ENCODE results near the gene C1RL. TPM values are rescaled to one million over a fixed set of nuclear protein-coding genes. Genes with fewer than 3 reads are reported as not detected.

The C1RL gene
- total RNA-seq, 2 donors from 2014 or later = 32.5 to 46.4 TPM

DNA sequence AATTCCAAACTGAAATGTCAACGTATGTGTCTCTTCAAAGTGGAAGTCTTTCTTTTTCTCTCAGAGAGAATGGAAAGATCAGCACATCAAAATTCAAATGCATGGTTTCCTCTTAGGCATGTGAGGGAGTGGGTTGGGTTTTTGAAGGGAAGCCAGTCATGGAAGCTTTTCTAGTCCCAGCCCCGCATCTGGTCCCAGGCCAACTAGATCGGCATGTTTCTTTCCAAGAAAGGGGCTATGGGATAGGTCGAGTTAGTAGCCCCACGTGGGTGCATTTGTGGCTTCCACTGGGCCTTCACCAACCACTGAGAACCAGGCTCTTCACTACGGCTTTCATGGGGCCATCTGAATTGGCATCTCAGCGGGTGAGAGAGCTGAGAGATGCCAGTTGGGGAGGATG is 41.9 kb downstream of the C1RL start:
- Mint-ChIP-seq H3K27ac (no peak overlapping the region), H3K4me3 (no peak overlapping the region), H3K4me1 (peaks cover 2% of the 10 kb centered on the region), H3K9me3 (no peaks in the 10 kb centered on the region), H3K27me3 (ENCODE audit: insufficient read depth) (peaks cover 17% of the 10 kb centered on the region), H3K36me3 (ENCODE audit: low read depth) (no peaks in the 10 kb centered on the region)
- no peaks in the 10 kb centered on the region for H3K27me3 ChIP-seq (ENCODE audit: control insufficient read depth, insufficient read depth, low read length, poor library complexity, severe bottlenecking)
- no peak overlapping the region for H3K9ac ChIP-seq (ENCODE audit: extremely low read depth, low read length, poor library complexity, severe bottlenecking)
- H3K9me3 ChIP-seq (ENCODE audit: control insufficient read depth, low read length) = no peaks in the 10 kb centered on the region
- H3K36me3 ChIP-seq (ENCODE audit: control insufficient read depth, insufficient read depth, low read length) = no peaks in the 10 kb centered on the region
- DNase-seq = no peak
- no peak overlapping the region for H3K27ac ChIP-seq (ENCODE audit: low read depth, low read length)
- H3K4me1 ChIP-seq (ENCODE audit: control insufficient read depth, insufficient read depth, low read length) = no peaks in the 10 kb centered on the region
- H3K4me3 ChIP-seq (ENCODE audit: low read length) = no peak overlapping the region
- WGBS, 2 experiments (ENCODE audit: insufficient coverage in 1 of 2, insufficient read length in 1 of 2) = 87 to 93% methylated on average over 5 to 7 of the region's 7 CpGs
- TF ChIP-seq, protein P1, sequence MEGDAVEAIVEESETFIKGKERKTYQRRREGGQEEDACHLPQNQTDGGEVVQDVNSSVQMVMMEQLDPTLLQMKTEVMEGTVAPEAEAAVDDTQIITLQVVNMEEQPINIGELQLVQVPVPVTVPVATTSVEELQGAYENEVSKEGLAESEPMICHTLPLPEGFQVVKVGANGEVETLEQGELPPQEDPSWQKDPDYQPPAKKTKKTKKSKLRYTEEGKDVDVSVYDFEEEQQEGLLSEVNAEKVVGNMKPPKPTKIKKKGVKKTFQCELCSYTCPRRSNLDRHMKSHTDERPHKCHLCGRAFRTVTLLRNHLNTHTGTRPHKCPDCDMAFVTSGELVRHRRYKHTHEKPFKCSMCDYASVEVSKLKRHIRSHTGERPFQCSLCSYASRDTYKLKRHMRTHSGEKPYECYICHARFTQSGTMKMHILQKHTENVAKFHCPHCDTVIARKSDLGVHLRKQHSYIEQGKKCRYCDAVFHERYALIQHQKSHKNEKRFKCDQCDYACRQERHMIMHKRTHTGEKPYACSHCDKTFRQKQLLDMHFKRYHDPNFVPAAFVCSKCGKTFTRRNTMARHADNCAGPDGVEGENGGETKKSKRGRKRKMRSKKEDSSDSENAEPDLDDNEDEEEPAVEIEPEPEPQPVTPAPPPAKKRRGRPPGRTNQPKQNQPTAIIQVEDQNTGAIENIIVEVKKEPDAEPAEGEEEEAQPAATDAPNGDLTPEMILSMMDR (conservative IDR thresholded peaks at IDR 0.05) = no peak

DNA sequence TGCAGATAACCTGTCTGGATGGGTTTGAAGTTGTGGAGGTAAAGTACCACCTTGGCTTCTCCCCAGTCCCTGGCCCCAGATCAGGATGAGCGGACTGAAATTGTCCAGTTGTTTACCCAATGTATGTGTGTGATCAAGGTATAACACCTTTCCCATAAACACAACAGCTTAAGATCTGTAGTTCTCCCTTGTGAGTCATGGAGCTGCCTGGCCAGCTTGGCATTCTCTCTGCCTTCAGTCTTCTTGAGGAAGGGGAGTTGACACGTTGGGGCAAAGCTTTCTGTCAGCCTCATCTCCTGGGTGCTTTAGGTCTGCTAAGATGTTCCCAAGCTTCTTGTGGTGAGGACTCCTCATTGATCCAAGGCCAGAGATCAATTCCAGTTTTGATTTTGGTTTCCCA is 42.4 kb downstream of the C1RL start:
- Mint-ChIP-seq H3K4me1 (peaks cover 2% of the 10 kb centered on the region), H3K4me3 (no peak overlapping the region), H3K36me3 (ENCODE audit: low read depth) (no peaks in the 10 kb centered on the region), H3K27me3 (ENCODE audit: insufficient read depth) (peaks cover 14% of the 10 kb centered on the region), H3K9me3 (no peaks in the 10 kb centered on the region), H3K27ac (no peak overlapping the region)
- Histone ChIP-seq H3K4me3 (ENCODE audit: low read length) (no peak overlapping the region), H3K27me3 (ENCODE audit: control insufficient read depth, insufficient read depth, low read length, poor library complexity, severe bottlenecking) (no peaks in the 10 kb centered on the region), H3K4me1 (ENCODE audit: control insufficient read depth, insufficient read depth, low read length) (no peaks in the 10 kb centered on the region), H3K36me3 (ENCODE audit: control insufficient read depth, insufficient read depth, low read length) (no peaks in the 10 kb centered on the region), H3K9ac (ENCODE audit: extremely low read depth, low read length, poor library complexity, severe bottlenecking) (no peak overlapping the region), H3K9me3 (ENCODE audit: control insufficient read depth, low read length) (no peaks in the 10 kb centered on the region), H3K27ac (ENCODE audit: low read depth, low read length) (no peak overlapping the region)
- WGBS, 2 experiments (ENCODE audit: insufficient coverage in 1 of 2, insufficient read length in 1 of 2) = 75 to 88% methylated on average over 1 of the region's 2 CpGs
- DNase-seq = no peak
- TF ChIP-seq, protein P1 (conservative IDR thresholded peaks at IDR 0.05) = no peak

DNA sequence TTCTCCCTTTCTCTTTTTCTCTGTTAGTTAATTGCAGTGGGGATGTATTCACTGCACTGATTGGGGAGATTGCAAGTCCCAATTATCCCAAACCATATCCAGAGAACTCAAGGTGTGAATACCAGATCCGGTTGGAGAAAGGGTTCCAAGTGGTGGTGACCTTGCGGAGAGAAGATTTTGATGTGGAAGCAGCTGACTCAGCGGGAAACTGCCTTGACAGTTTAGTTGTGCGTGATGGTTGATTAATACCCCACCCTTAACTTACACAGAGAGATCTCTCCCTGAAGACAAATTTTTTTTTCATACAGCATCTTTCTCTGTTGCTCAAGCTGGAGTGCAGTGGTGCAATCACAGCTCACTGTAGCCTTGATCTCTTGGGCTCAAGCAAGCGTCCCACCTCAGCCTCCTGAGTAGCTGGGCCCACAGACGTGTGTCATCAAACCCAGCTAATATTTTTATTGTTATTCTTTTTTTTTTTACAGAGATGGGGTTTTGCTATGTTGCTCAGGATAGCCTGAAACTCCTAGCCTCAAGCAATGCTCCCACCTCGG is 43.9 kb downstream of the C1RL start:
- no peak overlapping the region for H3K4me3 Mint-ChIP-seq
- H3K4me3 ChIP-seq (ENCODE audit: low read length) = no peak overlapping the region
- H3K36me3 ChIP-seq (ENCODE audit: control insufficient read depth, insufficient read depth, low read length) = no peaks in the 10 kb centered on the region
- H3K27me3 Mint-ChIP-seq (ENCODE audit: insufficient read depth) = peaks cover 11% of the 10 kb centered on the region
- H3K36me3 Mint-ChIP-seq (ENCODE audit: low read depth) = no peaks in the 10 kb centered on the region
- no peak overlapping the region for H3K27ac ChIP-seq (ENCODE audit: low read depth, low read length)
- WGBS, 2 experiments (ENCODE audit: insufficient coverage in 1 of 2, insufficient read length in 1 of 2) = 93 to 97% methylated on average over 2 to 7 of the region's 7 CpGs
- H3K4me1 ChIP-seq (ENCODE audit: control insufficient read depth, insufficient read depth, low read length) = no peaks in the 10 kb centered on the region
- no peak for DNase-seq
- TF ChIP-seq, protein P1 (conservative IDR thresholded peaks at IDR 0.05) = no peak
- no peak overlapping the region for H3K9ac ChIP-seq (ENCODE audit: extremely low read depth, low read length, poor library complexity, severe bottlenecking)
- H3K27ac Mint-ChIP-seq = no peak overlapping the region
- no peaks in the 10 kb centered on the region for H3K9me3 ChIP-seq (ENCODE audit: control insufficient read depth, low read length)
- no peaks in the 10 kb centered on the region for H3K27me3 ChIP-seq (ENCODE audit: control insufficient read depth, insufficient read depth, low read length, poor library complexity, severe bottlenecking)
- H3K4me1 Mint-ChIP-seq = peaks cover 15% of the 10 kb centered on the region
- no peaks in the 10 kb centered on the region for H3K9me3 Mint-ChIP-seq
